ENCODE measurements around the gene IQGAP2. TPM values are rescaled to one million over a fixed set of nuclear protein-coding genes. Genes with fewer than 3 reads are reported as not detected.

Gene IQGAP2
- total and polyA plus RNA-seq, 2 of the 8 experiments (the other 6 are each of a cell fraction or from before 2014, with no cell fraction given): 19.7 to 66.0 TPM

- WGBS, 2 experiments (ENCODE audit: extremely low coverage in 1 of 2, insufficient coverage in 1 of 2, insufficient read length in 1 of 2, insufficient replicate concordance in 2 of 2, low coverage in 1 of 2, low lambda C conversion rate in 2 of 2, missing lambda C conversion rate in 1 of 2): 80% methylated on average over 2 of the region's 2 CpGs; no CpG with 5 or more reads in 1 of the 2 experiments
- no peak for DNase-seq (ENCODE audit: low read depth in 1 of 2, low spot score in 2 of 2)
- CTCF ChIA-PET (ENCODE audit: partially characterized antibody): interaction anchor here (0.9 to 1.4 kb wide), 5 partner anchors 10 to 143 kb away, joined by 3 to 5 read pairs (median 3); no protein-coding TSS in a partner anchor
- H3K79me1 ChIP-seq (ENCODE audit: low read depth, low read length): no peaks in the 10 kb centered on the region; the same call in 1 of the 2 replicates
- no peak overlapping the region for H3K4me3 ChIP-seq (ENCODE audit: extremely low read depth in 1 of 4, insufficient read depth in 2 of 4, low read depth in 3 of 4, low read length in 4 of 4)
- no peaks in the 10 kb centered on the region for H3K27me3 ChIP-seq (replicated peaks in 1 of 4; ENCODE audit: control insufficient read depth in 3 of 4, extremely low read depth in 1 of 4, insufficient read depth in 3 of 4, low read length in 3 of 4)
- no peak overlapping the region for H3K18ac ChIP-seq (ENCODE audit: extremely low read depth, low read length)
- no peak overlapping the region for H2BK15ac ChIP-seq (ENCODE audit: low read length)
- H3K79me2 ChIP-seq (ENCODE audit: control insufficient read depth in 1 of 2, insufficient read depth in 2 of 2, low read length in 2 of 2): no peaks in the 10 kb centered on the region
- H3K4me2 ChIP-seq (ENCODE audit: insufficient read depth in 1 of 2, low read depth in 2 of 2, low read length in 2 of 2): no peak overlapping the region
- FAIRE-seq: no peak
- no peak overlapping the region for H2BK5ac ChIP-seq (ENCODE audit: low read depth, low read length)
- no peak overlapping the region for H2AFZ ChIP-seq (ENCODE audit: low read length)
- POLR2A ChIA-PET (ENCODE audit: partially characterized antibody): no interaction called here
- no peaks in the 10 kb centered on the region for H4K20me1 ChIP-seq (replicated peaks in 1 of 2; ENCODE audit: control insufficient read depth in 1 of 2, insufficient read depth in 2 of 2, low read length in 2 of 2)
- no peak overlapping the region for H3K14ac ChIP-seq (ENCODE audit: insufficient read length)
- H3K4ac ChIP-seq (replicated peaks; ENCODE audit: insufficient read length, low read depth, low read length): no peak overlapping the region
- no peaks in the 10 kb centered on the region for H3K4me1 ChIP-seq (replicated peaks in 1 of 4; ENCODE audit: control insufficient read depth in 3 of 4, insufficient read depth in 4 of 4, low read length in 3 of 4)
- H3K23me2 ChIP-seq (ENCODE audit: low read depth, low read length): no peaks in the 10 kb centered on the region
- H2AK5ac ChIP-seq (ENCODE audit: low read depth, low read length): no peak overlapping the region
- no peak overlapping the region for H4K91ac ChIP-seq (replicated peaks; ENCODE audit: insufficient read length, low read length)
- TF ChIP-seq RXRA (IDR thresholded peaks at IDR 0.05; ENCODE audit: insufficient read depth, low read depth, low read length): no peak
- no peaks in the 10 kb centered on the region for H3K36me3 ChIP-seq (ENCODE audit: control insufficient read depth in 2 of 4, insufficient read depth in 4 of 4, low read length in 3 of 4)
- H2BK12ac ChIP-seq (ENCODE audit: low read depth, low read length): no peak overlapping the region
- no peak overlapping the region for H3K23ac ChIP-seq (ENCODE audit: insufficient read length)
- H4K5ac ChIP-seq (ENCODE audit: insufficient read length, low read depth, low read length): no peak overlapping the region
- H2BK120ac ChIP-seq (replicated peaks; ENCODE audit: low read depth, low read length): no peak overlapping the region
- no peak overlapping the region for H3K9ac ChIP-seq (replicated peaks in 1 of 4; ENCODE audit: extremely low read depth in 1 of 4, low read depth in 3 of 4, low read length in 3 of 4)
- no peak overlapping the region for H3K56ac ChIP-seq (replicated peaks; ENCODE audit: insufficient read length, low read depth, low read length)
- no peak overlapping the region for H4K8ac ChIP-seq (ENCODE audit: extremely low read depth, insufficient read depth, low read length)
- H3K9me3 ChIP-seq (ENCODE audit: insufficient read depth in 2 of 2, low read depth in 1 of 2, low read length in 1 of 2): no peaks in the 10 kb centered on the region
- H3K27ac ChIP-seq (ENCODE audit: low read depth, low read length): no peak overlapping the region
- H2BK20ac ChIP-seq (ENCODE audit: low read length): no peak overlapping the region
Measured at GRCh38 chr5:76744632-76745031, 341.5 kb downstream of the IQGAP2 start.

All from H1 (cell line).